ENCODE results near the gene ADPRHL1.
A peak's percentile ranks its signal among the peaks of the same experiment; 100 is the strongest.
"Not testable (repeated sequence)": the region's sequence is repeated elsewhere in the genome, so short reads cannot be mapped to it uniquely, and the experiment has no call there.

Gene ADPRHL1

DNA sequence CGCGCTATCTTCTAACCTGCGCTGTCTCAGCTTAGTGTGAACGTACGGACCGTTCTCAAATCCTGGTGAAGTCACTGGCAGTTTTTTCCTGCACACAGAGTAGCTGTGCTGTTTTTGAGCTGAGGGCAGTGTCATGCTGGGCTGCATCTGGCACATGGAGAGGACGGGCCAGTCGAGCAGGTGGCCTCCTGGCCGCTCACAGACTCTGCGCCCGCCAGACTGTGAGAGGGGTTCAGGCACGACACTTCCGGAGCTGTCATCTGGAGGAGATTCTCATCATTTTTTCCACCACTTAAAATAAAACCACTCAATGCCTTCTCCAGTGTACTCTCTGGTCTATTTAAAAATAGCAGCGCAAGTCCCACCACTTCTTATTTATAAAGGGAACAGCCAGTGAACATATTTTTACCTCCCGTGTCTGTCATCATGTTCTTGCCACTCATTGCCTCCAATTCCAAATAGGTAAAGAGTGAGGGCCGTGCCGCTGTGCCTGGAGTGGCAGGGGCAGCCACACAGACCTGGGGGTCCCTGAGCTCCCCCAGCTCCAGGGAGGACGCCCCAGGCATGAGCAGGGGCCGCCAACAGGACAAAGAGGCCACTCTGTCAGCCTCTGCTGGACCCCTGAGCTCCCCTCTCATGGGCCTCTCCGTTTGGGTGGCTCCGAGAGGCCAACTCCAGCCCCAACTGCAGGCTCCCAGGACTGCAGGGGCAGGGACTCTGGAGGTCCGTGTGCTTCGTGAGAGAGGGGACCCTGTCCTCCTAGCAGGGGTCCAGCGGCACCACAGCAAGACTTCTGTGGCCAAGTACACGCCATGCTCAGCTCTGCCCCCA, 52.5 kb downstream of the ADPRHL1 start:
- DNase-seq, result no peak

GRCh38 chr13:113399755-113400149, 53.5 kb downstream of the ADPRHL1 start:
- DNase-seq, result no peak

DNA sequence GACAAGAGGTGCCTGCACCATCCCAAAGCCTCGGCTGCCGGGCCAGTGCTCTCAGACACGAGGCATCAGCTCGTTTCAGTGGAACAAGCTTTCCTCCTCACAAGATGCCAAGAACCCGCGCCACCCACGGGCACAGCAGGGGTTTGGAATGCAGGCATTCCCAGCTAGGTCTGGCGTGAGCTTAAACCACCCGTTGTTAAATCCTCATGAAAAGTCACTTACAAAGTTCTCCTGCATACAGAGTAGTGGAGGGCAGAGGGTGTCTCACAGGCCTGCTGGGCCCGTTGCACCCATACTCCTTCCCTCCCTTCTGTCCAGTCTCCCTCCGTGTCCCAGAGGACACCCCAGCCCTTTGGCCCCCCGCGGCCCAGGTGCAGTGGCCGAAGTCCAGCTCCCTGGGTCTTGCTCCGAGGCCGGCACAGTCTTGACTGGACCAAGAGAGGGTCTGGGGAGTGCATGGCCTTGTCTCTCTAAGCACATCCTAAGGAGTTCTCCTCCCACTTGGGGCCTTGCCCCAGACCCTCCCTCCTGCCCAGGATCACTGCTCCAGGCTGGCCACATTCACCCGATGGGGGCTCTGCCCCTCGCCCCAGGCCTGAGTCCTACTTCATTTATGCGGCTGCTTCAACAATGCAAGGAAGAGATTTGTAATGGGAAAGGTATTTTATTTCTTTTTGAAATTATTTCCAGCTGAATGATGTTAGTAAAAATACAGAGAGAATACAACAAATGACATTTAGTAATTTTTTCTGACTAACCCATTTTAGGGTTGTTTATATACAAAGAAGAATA, 54.1 kb downstream of the ADPRHL1 start:
- no peak for DNase-seq

- no peak for DNase-seq
Measured at GRCh38 chr13:113397608-113398425, 55.5 kb downstream of the ADPRHL1 start.

- no peak for DNase-seq
Measured at GRCh38 chr13:113394339-113394640, 59.0 kb downstream of the ADPRHL1 start.

DNA sequence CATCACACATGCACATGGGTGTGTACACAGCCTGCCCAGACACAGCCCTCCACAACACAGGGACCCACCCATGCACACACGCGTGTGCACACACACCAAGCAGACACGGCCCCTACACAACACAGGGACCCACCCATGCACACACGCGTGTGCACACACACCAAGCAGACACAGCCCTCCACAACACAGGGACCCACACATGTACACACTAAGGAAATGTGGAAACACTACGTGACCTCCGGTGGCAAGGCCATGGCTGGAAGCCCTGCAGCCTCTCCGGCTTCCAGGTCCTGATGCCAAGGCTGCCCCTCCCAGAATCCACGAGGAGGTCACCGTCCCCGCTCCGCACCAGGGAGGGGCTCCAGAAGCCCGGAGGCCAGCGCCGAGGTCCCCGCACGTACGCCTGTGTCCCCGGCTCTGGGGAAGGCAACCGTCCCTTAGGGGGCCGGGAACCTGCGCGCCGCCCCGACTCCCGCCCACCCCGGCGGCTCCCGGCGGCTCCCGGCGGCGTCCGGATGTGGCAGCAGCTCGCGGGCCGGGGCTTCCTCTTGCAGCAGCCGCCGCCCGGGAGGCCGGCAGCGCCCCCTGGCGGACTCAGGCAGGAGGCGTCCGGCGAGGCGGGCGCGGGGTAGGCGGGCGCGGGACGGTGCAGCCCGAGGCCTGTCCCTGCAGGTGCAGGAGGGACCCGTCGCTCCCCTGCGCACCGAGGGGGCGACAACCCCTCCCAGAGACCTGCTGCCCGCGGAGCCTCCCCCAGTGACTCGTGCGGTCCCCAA, 59.5 kb downstream of the ADPRHL1 start:
- peak; percentile 83 to 88 for DNase-seq

DNA sequence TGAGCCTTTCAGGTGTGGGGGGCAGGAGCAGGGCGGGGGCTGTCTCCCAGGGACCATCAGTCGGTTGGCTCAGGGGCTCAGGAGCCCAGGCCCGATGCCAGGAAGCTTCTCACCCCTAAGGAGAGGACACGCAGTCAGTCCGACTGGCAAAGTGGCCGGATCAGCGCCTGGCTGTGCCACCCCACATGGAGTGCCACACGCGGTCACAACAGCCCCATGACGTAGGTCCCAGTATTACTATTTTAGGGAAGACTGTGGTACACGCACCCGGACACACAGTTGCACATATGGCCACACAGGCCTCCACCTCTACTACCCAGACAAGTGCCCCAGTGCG, 60.1 kb downstream of the ADPRHL1 start:
- DNase-seq, result peak in 1 of 2 donors; percentile 12

DNA sequence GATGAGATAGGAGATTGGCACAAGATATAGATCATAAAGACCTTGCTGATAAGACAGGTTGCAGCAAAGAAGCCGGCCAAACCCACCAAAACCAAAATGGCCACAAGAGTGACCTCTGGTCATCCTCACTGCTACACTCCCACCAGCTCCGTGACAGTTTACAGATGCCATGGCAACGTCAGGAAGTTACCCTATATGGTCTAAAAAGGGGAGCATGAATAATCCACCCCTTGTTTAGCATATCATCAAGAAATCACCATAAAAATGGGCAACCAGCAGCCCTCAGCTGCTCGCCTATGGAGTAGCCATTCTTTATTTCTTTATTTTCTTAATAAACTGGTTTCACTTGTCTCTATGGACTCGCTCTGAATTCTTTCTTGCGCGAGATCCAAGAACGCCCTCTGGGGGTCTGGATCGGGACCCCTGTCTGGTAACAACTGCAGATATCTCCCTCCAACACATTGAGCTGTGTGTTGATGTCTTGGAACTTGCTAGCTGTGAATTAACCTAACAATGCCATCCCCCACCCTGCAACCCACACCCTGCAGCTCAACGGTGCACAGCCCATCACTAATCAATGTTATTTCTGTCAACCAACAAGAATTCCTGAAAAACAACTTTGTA, 62.3 kb downstream of the ADPRHL1 start:
- DNase-seq, result no peak

GRCh38 chr13:113389586-113389985, 63.7 kb downstream of the ADPRHL1 start:
- DNase-seq, result not testable (repeated sequence)

DNA sequence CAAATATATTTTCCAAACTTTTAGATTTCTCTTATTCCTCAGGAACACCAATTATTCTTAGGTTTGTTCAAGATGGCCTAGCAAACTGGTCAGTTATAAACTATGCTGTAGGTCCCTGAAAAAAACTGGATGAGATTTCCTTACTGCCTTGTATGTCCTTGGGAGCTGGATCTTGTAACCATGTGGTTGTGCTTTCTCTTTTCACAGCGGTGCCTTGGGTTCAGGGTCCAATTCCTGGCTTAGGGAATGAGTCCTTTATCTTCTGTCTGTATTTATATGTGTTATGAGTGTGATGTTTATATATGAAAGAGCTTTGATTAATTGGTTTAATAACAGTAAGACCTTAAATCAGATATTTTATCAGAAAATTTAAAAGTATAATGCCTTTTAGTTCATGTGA, 65.9 kb downstream of the ADPRHL1 start:
- no peak for DNase-seq

DNA sequence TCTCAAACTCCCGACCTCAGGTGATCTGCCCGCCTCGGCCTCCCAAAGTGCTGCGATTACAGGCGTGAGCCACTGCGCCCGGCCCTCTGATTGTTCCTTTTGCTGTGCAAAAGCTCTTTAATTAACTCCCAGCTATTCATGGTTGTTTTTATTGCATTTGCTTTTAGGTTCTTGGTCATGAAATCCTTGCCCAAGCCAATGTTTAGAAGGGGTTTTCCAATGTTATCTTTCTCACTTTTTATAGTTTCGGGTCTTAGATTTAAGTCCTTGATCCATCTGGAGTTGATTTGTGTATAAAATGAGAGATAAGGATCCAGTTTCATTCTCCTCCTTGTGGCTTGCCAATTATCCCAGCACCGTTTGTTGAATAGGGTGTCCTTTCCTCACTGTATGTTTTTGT, 70.2 kb downstream of the ADPRHL1 start:
- no peak for DNase-seq

DNA sequence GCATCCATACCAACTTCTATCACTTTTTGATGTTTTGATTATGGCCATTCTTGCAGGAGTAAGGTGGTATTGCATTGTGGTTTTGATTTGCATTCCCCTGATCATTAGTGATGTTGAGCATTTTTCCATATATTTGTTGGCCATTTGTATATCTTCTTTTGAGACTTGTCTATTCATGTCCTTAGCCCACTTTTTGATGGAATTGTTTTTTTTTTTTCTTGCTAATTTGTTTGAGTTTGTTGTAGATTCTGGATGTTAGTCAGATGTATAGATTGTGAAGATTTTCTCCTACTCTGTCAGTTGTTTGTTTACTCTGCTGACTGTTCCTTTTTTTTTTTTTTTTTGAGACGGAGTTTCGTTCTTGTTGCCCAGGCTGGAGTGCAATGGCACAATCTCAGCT, 70.7 kb downstream of the ADPRHL1 start:
- not testable (repeated sequence) for DNase-seq

DNA sequence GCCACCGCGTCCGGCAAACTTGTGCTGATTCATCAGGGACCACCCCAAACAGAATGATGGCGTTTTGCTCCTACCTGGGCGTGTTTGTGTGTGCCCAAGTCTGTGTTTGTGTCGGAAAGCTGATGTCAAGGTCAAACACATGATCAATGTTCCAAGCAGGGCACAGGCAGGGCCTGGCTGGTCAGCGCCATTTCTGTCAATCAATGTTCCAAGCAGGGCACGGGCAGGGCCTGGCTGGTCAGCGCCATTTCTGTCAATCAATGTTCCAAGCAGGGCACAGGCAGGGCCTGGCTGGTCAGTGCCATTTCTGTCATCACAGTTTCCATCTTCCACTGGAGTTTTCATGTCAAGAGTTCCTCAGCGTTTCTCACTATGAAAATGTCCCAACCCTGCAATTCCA, 74.5 kb downstream of the ADPRHL1 start:
- no peak for DNase-seq

GRCh38 chr13:113374511-113375175, 78.6 kb downstream of the ADPRHL1 start:
- no peak for DNase-seq

- DNase-seq, result no peak
Measured at GRCh38 chr13:113373811-113374485, 79.3 kb downstream of the ADPRHL1 start.

GRCh38 chr13:113371701-113372100, 81.6 kb downstream of the ADPRHL1 start:
- DNase-seq, result not testable (repeated sequence)

DNA sequence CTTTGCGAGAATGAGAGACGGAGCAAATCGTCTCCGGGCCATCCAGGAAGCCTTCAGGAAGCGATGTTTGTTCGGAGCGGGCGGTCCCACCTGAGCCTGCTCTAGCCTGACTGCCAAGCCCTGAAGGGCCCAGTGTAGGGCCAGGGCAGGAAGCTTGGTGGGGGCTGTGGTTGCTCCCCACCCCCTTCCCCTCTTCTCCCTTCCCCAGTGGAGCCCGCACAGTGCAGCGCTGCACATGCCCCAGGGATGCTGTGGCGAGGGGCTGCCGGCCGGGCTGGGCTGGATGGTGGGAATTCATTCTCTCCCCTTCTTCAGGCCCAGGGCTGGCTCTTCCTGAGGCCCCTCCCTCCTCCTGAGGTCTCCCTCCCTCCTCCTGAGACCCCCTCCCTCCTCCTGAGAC, 82.2 kb downstream of the ADPRHL1 start:
- no peak for DNase-seq

GRCh38 chr13:113369881-113370280, 83.4 kb downstream of the ADPRHL1 start:
- DNase-seq, result no peak

- DNase-seq, result no peak
Measured at GRCh38 chr13:113369189-113369588, 84.1 kb downstream of the ADPRHL1 start.

- DNase-seq, result not testable (repeated sequence)
Measured at GRCh38 chr13:113368353-113368752, 84.9 kb downstream of the ADPRHL1 start.

- no peak for DNase-seq
Measured at GRCh38 chr13:113367771-113368170, 85.5 kb downstream of the ADPRHL1 start.
